ENCODE data around the gene MEIOC.
A peak's percentile ranks its signal among the peaks of the same experiment; 100 is the strongest.
"Not testable (repeated sequence)": the region's sequence is repeated elsewhere in the genome, so short reads cannot be mapped to it uniquely, and the experiment has no call there.

Gene MEIOC

GRCh38 chr17:44655983-44656710 lies at the start of gene MEIOC:
Gene MEIOC (plus strand): TSS chr17:44656468. CDS start chr17:44656614, 146 bp downstream.
- Mint-ChIP-seq H3K27me3 (peaks cover 19% of the 10 kb centered on the region), H3K36me3 (no peaks in the 10 kb centered on the region), H3K27ac (no peak within 1 kb of the TSS), H3K9me3 (ENCODE audit: low read depth) (no peaks in the 10 kb centered on the region), H3K4me1 (ENCODE audit: low read depth) (peaks cover 7% of the 10 kb centered on the region), H3K4me3 (peak within 1 kb of the TSS; percentile 81)

DNA sequence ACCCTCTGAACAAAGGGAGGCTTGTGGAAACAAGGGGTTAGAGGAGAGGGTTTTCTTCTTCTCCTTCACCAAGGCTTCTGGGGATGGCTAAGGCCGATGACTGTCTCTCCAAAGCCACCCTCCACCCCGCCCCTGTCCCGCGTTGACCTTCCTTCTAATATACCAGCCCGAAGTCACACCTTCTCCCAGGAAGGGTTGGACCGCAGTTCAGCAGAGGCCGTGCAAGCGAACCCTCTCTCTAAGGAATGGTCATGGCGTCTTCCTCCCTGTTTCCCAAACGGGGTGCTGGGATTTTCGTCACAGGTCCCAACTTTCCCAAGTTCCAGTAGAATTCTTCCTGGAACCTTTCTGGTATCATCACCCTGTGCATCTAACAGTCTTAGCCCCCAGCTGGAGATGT lies 49.6 kb upstream of the MEIOC start:
- Mint-ChIP-seq H3K36me3 (no peaks in the 10 kb centered on the region), H3K4me1 (ENCODE audit: low read depth) (no peaks in the 10 kb centered on the region), H3K27ac (no peak overlapping the region), H3K27me3 (peaks cover 5% of the 10 kb centered on the region), H3K4me3 (no peak overlapping the region), H3K9me3 (ENCODE audit: low read depth) (no peaks in the 10 kb centered on the region)

DNA sequence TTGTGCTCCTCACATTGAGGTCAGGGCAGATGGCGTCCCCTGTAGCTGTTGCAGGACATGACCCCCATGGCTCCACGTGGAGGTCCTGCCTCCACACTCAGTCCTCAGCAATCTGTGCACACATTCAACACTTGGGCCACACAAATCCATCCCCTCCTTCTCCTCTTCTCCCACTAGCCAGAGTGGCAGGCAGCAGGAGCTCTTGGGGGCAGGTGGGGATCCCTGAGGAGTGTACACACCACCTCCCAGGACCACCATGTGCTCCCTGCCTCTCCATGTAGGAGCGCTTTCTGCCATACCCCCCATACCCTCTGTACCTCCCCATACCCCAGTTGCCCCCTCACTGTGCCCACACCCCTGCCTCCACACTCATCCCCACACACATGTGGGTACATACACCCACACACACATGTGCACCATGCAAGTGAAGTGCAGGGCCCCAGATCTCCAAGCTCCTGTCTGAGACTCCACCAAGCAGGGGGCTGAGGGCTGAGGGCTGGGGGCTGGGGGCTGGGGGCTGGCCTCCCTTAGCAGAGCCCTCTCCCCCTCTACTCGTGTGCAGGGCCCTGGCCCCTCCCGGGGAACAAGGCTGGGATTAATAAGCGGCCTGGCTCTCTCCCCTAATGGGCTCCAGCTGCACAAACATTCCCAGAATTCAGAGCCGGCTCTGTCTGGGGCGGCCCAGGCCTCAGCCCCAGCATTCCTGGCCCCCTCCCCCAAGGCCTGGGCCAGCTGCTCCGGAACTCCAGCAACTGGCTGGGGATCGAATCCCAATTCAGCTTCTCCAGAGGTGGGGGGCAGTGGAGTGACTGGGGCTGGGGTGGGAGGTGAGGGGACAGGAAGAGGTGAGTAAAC lies 48.2 kb upstream of the MEIOC start:
- Mint-ChIP-seq H3K4me1 (ENCODE audit: low read depth) (no peaks in the 10 kb centered on the region), H3K4me3 (no peak overlapping the region), H3K36me3 (no peaks in the 10 kb centered on the region), H3K9me3 (ENCODE audit: low read depth) (no peaks in the 10 kb centered on the region), H3K27me3 (peaks cover 2% of the 10 kb centered on the region), H3K27ac (no peak overlapping the region)

DNA sequence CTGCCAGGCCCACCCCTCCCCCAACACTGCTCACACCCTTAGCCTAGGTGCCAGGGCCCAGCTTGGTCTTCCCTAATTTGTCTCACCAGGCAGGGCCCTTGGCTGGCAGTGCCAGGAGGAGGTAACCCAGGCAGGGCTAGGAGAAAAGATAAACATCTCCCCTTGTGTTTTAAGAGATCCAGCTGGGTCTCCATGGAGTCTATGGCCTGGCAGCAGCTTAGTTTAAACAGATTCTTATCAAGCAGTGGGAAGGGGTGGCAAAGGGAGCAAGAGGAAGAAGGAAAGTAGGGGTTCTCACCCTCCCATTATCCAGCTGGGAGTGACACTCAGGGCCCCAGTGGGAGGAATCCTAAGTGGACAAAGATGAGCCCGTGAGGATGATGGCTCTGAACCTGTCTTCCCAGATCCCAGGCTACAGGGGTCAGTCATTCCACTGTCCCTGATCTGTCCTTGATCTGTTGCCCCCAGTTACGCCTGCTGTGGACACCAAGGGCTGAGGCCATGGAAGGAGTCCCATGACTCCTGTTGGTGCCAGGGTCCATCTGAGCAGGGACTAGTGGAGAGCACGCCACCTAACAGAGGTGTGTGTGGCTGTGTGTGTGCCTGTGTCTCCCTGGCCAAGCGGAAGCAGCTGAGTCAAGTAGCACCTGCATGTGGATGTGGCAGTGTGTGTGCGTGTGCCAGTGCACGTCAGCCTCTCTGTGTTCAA lies 47.4 kb upstream of the MEIOC start:
- Mint-ChIP-seq H3K36me3 (no peaks in the 10 kb centered on the region), H3K27me3 (peaks cover 2% of the 10 kb centered on the region), H3K27ac (no peak overlapping the region), H3K4me3 (no peak overlapping the region), H3K9me3 (ENCODE audit: low read depth) (no peaks in the 10 kb centered on the region), H3K4me1 (ENCODE audit: low read depth) (no peaks in the 10 kb centered on the region)

DNA sequence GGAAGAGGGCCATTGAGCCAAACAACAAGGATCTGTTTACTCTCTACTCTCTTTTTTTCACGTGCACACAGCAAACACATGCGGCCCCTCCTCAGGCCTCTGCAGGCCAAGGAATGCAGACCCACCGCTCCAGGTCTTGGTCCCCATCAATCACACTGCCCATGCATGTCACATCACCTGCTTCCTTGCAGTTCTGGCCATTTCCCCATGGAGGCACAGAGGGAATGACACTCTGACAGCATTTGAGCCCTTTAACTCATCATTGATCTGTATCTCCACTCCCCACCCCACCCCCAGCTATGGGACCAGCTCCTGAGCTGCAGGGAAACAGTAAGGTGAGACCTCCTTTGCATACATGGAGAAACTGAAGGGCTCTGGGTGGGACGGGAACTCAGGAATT lies 45.9 kb upstream of the MEIOC start:
- Mint-ChIP-seq H3K4me1 (ENCODE audit: low read depth) (no peaks in the 10 kb centered on the region), H3K9me3 (ENCODE audit: low read depth) (no peaks in the 10 kb centered on the region), H3K4me3 (no peak overlapping the region), H3K27me3 (peaks cover 2% of the 10 kb centered on the region), H3K27ac (no peak overlapping the region), H3K36me3 (no peaks in the 10 kb centered on the region)

DNA sequence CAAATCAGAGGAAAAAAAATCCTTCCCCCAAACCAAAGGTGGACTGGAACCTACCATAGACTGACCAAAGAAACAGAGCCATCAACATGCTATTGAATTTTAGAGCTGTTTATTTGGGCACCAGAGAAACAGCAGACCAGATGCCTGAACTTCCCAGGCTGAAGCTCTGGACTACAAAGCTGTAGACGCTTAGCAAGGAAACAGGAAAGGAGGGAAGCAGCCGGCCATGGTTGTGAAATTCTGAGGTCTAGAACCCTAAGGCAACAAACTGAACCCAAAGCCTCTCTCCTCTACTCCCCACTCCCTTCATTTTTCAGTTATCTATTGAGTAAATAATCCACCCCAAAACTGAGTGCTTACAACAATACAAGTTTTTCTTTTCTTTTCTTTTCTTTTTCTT lies 45.4 kb upstream of the MEIOC start:
- Mint-ChIP-seq H3K4me3 (no peak overlapping the region), H3K27me3 (no peaks in the 10 kb centered on the region), H3K4me1 (ENCODE audit: low read depth) (no peaks in the 10 kb centered on the region), H3K9me3 (ENCODE audit: low read depth) (no peaks in the 10 kb centered on the region), H3K36me3 (no peaks in the 10 kb centered on the region), H3K27ac (no peak overlapping the region)

GRCh38 chr17:44614862-44615261 lies 41.4 kb upstream of the MEIOC start:
- Mint-ChIP-seq H3K27me3 (peaks cover 2% of the 10 kb centered on the region), H3K4me3 (no peak overlapping the region), H3K9me3 (ENCODE audit: low read depth) (no peaks in the 10 kb centered on the region), H3K27ac (no peak overlapping the region), H3K36me3 (no peaks in the 10 kb centered on the region), H3K4me1 (ENCODE audit: low read depth) (no peaks in the 10 kb centered on the region)

- H3K9me3 Mint-ChIP-seq (ENCODE audit: low read depth); H3K27me3 Mint-ChIP-seq; H3K36me3 Mint-ChIP-seq; H3K27ac Mint-ChIP-seq; H3K4me3 Mint-ChIP-seq; H3K4me1 Mint-ChIP-seq (ENCODE audit: low read depth): not testable (repeated sequence)
Observed at GRCh38 chr17:44618652-44619051, 37.6 kb upstream of the MEIOC start.

- Mint-ChIP-seq H3K27me3 (peaks cover 9% of the 10 kb centered on the region), H3K36me3 (no peaks in the 10 kb centered on the region), H3K4me1 (ENCODE audit: low read depth) (no peaks in the 10 kb centered on the region), H3K9me3 (ENCODE audit: low read depth) (no peaks in the 10 kb centered on the region), H3K4me3 (no peak overlapping the region), H3K27ac (no peak overlapping the region)
Observed at GRCh38 chr17:44623070-44623725, 33.1 kb upstream of the MEIOC start.

GRCh38 chr17:44627513-44628242 lies 28.6 kb upstream of the MEIOC start:
- H3K4me3 Mint-ChIP-seq, result no peak overlapping the region
- no peak overlapping the region for H3K27ac Mint-ChIP-seq
- peaks cover 5% of the 10 kb centered on the region for H3K27me3 Mint-ChIP-seq
- H3K4me1 Mint-ChIP-seq (ENCODE audit: low read depth), result no peaks in the 10 kb centered on the region
- H3K36me3 Mint-ChIP-seq, result no peaks in the 10 kb centered on the region
- H3K9me3 Mint-ChIP-seq (ENCODE audit: low read depth), result no peaks in the 10 kb centered on the region

DNA sequence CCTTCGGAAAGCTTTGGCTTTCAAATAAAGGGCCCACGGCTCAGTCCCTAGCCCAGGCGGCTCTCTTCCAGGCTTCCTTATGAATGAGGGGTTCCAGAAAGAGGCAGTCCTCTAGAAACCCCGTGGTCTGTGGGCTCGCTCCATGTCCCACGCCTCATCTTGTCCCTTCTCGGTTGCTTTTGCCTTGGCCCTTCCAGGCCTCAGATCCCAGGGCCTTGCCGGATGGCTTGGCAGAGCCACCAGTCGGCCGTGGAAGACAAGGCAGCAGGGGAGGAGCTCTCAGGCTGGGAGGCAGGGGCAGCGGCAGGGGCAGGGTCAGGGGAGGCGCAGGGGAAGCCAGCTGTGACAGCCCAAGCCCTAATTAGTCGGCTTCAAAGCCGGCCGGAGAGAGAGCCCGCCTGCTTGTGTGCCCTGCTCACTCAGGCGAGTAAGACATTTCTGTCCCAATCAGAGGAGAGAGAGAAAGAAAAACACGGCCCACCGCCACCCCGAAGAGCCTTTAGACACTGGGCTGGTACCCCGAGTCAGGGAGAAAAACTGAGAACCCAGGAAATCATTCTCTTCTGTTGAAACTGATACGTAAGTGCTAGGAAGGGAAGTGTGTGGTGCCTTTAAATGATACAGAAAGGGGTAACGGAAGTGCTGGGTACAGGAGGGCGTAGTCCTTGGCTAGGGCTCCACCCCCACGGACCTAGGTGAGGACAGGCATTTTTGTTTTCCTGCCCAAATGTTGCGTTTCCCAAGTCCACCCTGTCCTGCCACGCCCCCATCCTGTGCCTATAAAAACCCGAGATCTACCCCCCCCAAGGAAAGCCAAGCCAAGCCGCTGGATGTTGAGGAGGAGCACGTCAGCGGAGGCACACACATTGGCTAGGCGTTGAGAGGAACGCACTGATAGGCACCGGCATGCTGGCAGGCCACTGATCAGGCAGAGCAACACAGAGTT lies 27.8 kb upstream of the MEIOC start:
- Mint-ChIP-seq H3K4me3 (peak overlapping the region; percentile 23), H3K4me1 (ENCODE audit: low read depth) (no peaks in the 10 kb centered on the region), H3K27me3 (peaks cover 5% of the 10 kb centered on the region), H3K9me3 (ENCODE audit: low read depth) (no peaks in the 10 kb centered on the region), H3K27ac (no peak overlapping the region), H3K36me3 (no peaks in the 10 kb centered on the region)

DNA sequence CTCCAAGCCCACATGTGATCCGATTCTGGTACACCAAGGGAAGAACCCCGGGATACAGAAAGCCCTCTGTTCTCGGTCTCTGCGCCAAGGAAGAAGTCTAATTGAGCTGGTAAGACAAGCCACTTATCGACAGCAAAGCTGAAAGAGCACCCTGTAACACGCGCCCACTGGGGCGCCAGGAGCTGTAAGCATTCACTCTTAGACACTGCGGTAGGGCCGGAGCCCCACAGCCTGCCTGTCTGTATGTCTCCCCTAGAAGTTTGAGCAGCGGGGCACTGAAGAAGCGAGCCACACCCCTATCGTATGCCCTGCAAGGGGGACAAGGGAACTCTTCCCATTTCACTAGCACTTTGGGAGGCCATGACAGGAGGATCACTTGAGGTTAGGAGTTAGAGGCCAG lies 27.0 kb upstream of the MEIOC start:
- Mint-ChIP-seq H3K4me1 (ENCODE audit: low read depth) (no peaks in the 10 kb centered on the region), H3K27ac (no peak overlapping the region), H3K36me3 (no peaks in the 10 kb centered on the region)

DNA sequence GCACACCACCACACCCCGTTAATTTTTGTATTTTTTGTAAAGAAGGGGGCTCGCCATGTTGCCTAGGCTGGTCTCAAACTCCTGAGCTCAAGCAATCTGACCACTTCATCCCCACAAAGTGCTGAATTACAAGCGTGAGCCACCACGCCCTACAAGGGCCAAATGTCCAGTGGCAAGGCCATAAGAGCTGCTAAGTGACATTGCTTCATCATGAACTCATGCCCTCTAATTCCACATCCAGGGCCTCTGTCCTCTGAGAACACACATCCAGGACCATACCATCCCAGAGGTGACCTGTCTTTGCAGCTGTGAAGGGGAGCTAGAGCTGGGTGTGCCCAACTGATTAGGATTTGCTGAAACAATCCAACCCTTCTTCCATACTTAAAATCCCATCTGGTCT lies 25.6 kb upstream of the MEIOC start:
- no peaks in the 10 kb centered on the region for H3K36me3 Mint-ChIP-seq
- no peak overlapping the region for H3K4me3 Mint-ChIP-seq
- H3K4me1 Mint-ChIP-seq (ENCODE audit: low read depth), result no peaks in the 10 kb centered on the region
- H3K27me3 Mint-ChIP-seq, result peaks cover 5% of the 10 kb centered on the region
- H3K27ac Mint-ChIP-seq, result no peak overlapping the region
- H3K9me3 Mint-ChIP-seq (ENCODE audit: low read depth), result no peaks in the 10 kb centered on the region

More for the DNA sequence above, 27.0 kb upstream of the MEIOC start:
- Mint-ChIP-seq H3K9me3 (ENCODE audit: low read depth) (no peaks in the 10 kb centered on the region), H3K27me3 (peaks cover 5% of the 10 kb centered on the region), H3K4me3 (no peak overlapping the region)
